Endothelial cell of umbilical vein (primary cell): Measurements from ENCODE around the gene CEBPB.

ENCODE experiments used
- EZH2 ChIP-seq: IDR thresholded peaks from 2 replicates; pipeline ENCODE4 v1.6.1; 2012; ENCODE audit warnings: borderline replicate concordance, low read depth, mild to moderate bottlenecking, moderate library complexity, low read length, inconsistent platforms; ENCODE audit not compliant: severe bottlenecking
- FOS ChIP-seq: IDR thresholded peaks from 2 replicates; pipeline ENCODE4 v1.6.1; 2011; ENCODE audit warnings: mild to moderate bottlenecking, low read length, moderate library complexity, borderline replicate concordance; ENCODE audit not compliant: insufficient read depth
- JUN ChIP-seq: IDR thresholded peaks from 2 replicates; pipeline ENCODE4 v1.6.1; 2011; ENCODE audit warnings: borderline replicate concordance, low read depth; ENCODE audit not compliant: insufficient read length, insufficient read depth
- MYC ChIP-seq: IDR thresholded peaks from one replicate; pipeline ENCODE4 v1.6.1; 2011; ENCODE audit warnings: mild to moderate bottlenecking, low read depth, low read length
- POLR2A ChIP-seq: IDR thresholded peaks from 2 replicates; pipeline ENCODE4 v1.6.1; 2012; ENCODE audit warnings: low read depth, mild to moderate bottlenecking, control low read depth, low read length
- POLR2AphosphoS5 ChIP-seq: IDR thresholded peaks from 2 replicates; pipeline ENCODE4 v1.6.1; 2012; ENCODE audit warnings: low read depth, mild to moderate bottlenecking, control low read depth, low read length, moderate library complexity; ENCODE audit not compliant: insufficient read depth
- TF ChIP-seq, protein P1 (sequence below), 2 donors: IDR thresholded peaks; 1 replicate in 1 of 2; 2 replicates in 1 of 2; pipeline ENCODE4 v1.5.1; 2011; ENCODE audit warnings: low read length in 2 of 2, mild to moderate bottlenecking in 2 of 2, moderate library complexity in 2 of 2, control low read depth in 1 of 2, inconsistent platforms in 1 of 2, low read depth in 1 of 2; ENCODE audit not compliant: insufficient read depth in 1 of 2; ENCODE audit errors: extremely low read depth in 1 of 2
- TF ChIP-seq, protein P2 (sequence below): IDR thresholded peaks from 2 replicates; pipeline ENCODE4 v1.6.1; 2011; ENCODE audit not compliant: insufficient read depth, insufficient read length

DNA sequence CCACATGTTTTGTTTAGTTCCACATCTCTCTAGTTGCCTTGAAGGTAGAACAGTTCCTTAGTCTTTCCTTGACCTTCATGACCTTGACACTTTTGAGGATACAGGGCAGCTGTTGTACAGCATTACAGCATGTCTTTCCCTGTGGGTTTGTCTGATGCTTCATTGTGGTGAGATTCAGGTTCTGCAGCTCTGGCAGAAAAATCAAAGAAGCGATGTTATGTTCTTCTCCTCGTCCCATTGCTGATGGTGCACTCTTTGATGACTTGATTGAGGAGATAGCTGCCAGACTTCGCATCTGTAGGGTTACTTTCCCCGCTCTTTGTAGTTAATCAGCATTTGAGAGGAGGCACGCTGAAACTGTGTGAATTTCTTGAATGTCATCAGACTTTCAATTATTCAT is 12.0 kb downstream of the CEBPB start:
- TF ChIP-seq, protein P1, sequence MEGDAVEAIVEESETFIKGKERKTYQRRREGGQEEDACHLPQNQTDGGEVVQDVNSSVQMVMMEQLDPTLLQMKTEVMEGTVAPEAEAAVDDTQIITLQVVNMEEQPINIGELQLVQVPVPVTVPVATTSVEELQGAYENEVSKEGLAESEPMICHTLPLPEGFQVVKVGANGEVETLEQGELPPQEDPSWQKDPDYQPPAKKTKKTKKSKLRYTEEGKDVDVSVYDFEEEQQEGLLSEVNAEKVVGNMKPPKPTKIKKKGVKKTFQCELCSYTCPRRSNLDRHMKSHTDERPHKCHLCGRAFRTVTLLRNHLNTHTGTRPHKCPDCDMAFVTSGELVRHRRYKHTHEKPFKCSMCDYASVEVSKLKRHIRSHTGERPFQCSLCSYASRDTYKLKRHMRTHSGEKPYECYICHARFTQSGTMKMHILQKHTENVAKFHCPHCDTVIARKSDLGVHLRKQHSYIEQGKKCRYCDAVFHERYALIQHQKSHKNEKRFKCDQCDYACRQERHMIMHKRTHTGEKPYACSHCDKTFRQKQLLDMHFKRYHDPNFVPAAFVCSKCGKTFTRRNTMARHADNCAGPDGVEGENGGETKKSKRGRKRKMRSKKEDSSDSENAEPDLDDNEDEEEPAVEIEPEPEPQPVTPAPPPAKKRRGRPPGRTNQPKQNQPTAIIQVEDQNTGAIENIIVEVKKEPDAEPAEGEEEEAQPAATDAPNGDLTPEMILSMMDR (IDR thresholded peaks at IDR 0.05; ENCODE audit: extremely low read depth in 1 of 2, insufficient read depth in 1 of 2, low read depth in 1 of 2, low read length in 2 of 2), result no peak
- TF ChIP-seq POLR2A (no peak), POLR2AphosphoS5 (no peak), MYC (no peak), EZH2 (no peak), FOS (no peak), JUN (no peak)
- TF ChIP-seq, protein P2, sequence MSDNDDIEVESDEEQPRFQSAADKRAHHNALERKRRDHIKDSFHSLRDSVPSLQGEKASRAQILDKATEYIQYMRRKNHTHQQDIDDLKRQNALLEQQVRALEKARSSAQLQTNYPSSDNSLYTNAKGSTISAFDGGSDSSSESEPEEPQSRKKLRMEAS, result no peak
